Vagina (tissue), 2 donors: ENCODE data around the gene CA4. TPM values are rescaled to one million over a fixed set of nuclear protein-coding genes. Genes with fewer than 3 reads are reported as not detected.

Source experiments
- DNase-seq, 2 donors: peaks; one replicate each; pipeline ENCODE4 v3.0.0-alpha.2; 2017; ENCODE audit errors: extremely low spot score in 2 of 2
- H3K27ac ChIP-seq: fragments of 200-600 bp; sonication (generic); one replicate; pipeline ENCODE4 v1.5.1; 2019
- H3K27me3 ChIP-seq: fragments of 200-600 bp; sonication (generic); one replicate; pipeline ENCODE4 v1.5.1; 2019
- H3K36me3 ChIP-seq, 2 donors: fragments of 200-600 bp; sonication (generic); one replicate each; pipeline ENCODE4 v1.5.1; 2017 to 2019
- H3K4me1 ChIP-seq: fragments of 200-600 bp; sonication (generic); one replicate; pipeline ENCODE4 v1.5.1; 2019
- H3K4me3 ChIP-seq, 2 donors: fragments of 200-600 bp; sonication (generic); 1 replicate in 1 of 2; 2 replicates in 1 of 2; pipeline ENCODE4 v1.5.1; 2016 to 2019
- H3K9me3 ChIP-seq: fragments of 200-600 bp; sonication (generic); one replicate; pipeline ENCODE4 v1.5.1; 2019
- CTCF ChIP-seq, 3 experiments: fragments of 450-650 bp in 2 of 3; fragments of 200-600 bp in 1 of 3; sonication (generic) in 1 of 3; IDR thresholded peaks; one replicate each; pipeline ENCODE4 v1.5.1; 2017 to 2019; ENCODE audit warnings: antibody characterized with exemption in 3 of 3, mild to moderate bottlenecking in 2 of 3, moderate library complexity in 2 of 3
- POLR2A ChIP-seq, 2 donors: fragments of 450-650 bp; IDR thresholded peaks; one replicate each; pipeline ENCODE4 v1.6.1; 2017; ENCODE audit warnings: antibody characterized with exemption in 2 of 2, mild to moderate bottlenecking in 2 of 2, moderate library complexity in 2 of 2
- POLR2AphosphoS5 ChIP-seq, 2 donors: sonication (generic); formaldehyde crosslinking; IDR thresholded peaks; one replicate each; pipeline ENCODE4 v1.9.0; 2017; ENCODE audit warnings: antibody characterized with exemption in 2 of 2, mild to moderate bottlenecking in 2 of 2, low read depth in 1 of 2; ENCODE audit not compliant: insufficient read depth in 1 of 2
- intact Hi-C: fragments of 100-400 bp; cut with DNase I; formaldehyde crosslinking; loops from one replicate; pipeline ENCODE4 v1.15.1; 2023
- total RNA-seq: library from RNA; depleted of rRNA; stranded (reverse); fragments of >200 nt; gene quantifications from one replicate; pipeline ENCODE4 v1.2.3, GENCODE V29; 2016

Gene CA4
- total RNA-seq, 1 donor from 2014 or later: not detected

- Histone ChIP-seq H3K9me3 (no peaks in the 10 kb centered on the region), H3K4me1 (no peaks in the 10 kb centered on the region), H3K36me3 (no peaks in the 10 kb centered on the region), H3K27me3 (no peaks in the 10 kb centered on the region), H3K27ac (no peak overlapping the region), H3K4me3 (no peak overlapping the region)
- no peak for DNase-seq
- intact Hi-C loops: no loop called here
- no peak for TF ChIP-seq POLR2AphosphoS5 (IDR thresholded peaks at IDR 0.05; ENCODE audit: insufficient read depth in 1 of 2, low read depth in 1 of 2)
- TF ChIP-seq CTCF (IDR thresholded peaks at IDR 0.05): no peak
- no peak for TF ChIP-seq POLR2A (IDR thresholded peaks at IDR 0.05)
Measured at GRCh38 chr17:60164164-60164563, 14.4 kb downstream of the CA4 start.

- no peaks in the 10 kb centered on the region for H3K27me3 ChIP-seq
- no peak for DNase-seq
- H3K36me3 ChIP-seq: no peaks in the 10 kb centered on the region
- H3K4me3 ChIP-seq: no peak overlapping the region
- intact Hi-C loops: no loop called here
- H3K4me1 ChIP-seq: no peaks in the 10 kb centered on the region
- no peaks in the 10 kb centered on the region for H3K9me3 ChIP-seq
- TF ChIP-seq POLR2AphosphoS5 (IDR thresholded peaks at IDR 0.05; ENCODE audit: insufficient read depth in 1 of 2, low read depth in 1 of 2) (no peak), POLR2A (IDR thresholded peaks at IDR 0.05) (no peak), CTCF (IDR thresholded peaks at IDR 0.05) (no peak)
- no peak overlapping the region for H3K27ac ChIP-seq
Measured at GRCh38 chr17:60164697-60165096, 14.9 kb downstream of the CA4 start.

DNA sequence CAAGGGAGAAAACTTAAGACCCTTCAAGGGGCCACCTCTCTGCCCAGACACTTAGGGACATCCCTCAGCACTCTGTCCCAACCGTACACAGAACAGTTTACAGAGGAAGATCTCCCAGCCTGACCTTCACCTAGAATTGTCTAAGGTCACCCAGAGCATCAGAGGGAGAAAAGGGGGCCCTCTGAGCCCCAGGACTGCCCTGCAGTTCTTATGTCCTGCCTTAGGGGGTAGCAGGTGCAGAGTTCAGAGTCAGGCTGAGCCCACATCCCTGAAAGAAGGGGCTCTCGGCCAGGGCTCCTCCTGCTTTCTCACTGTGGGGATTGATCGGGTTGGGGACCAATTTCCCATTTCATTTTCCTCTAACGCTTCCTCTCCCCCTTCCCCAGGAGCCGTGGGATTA, 15.4 kb downstream of the CA4 start:
- intact Hi-C loops: no loop called here
- Histone ChIP-seq H3K27me3 (no peaks in the 10 kb centered on the region), H3K27ac (no peak overlapping the region), H3K4me1 (no peaks in the 10 kb centered on the region), H3K4me3 (no peak overlapping the region), H3K9me3 (no peaks in the 10 kb centered on the region), H3K36me3 (no peaks in the 10 kb centered on the region)
- no peak for DNase-seq
- TF ChIP-seq POLR2A (IDR thresholded peaks at IDR 0.05): no peak
- no peak for TF ChIP-seq CTCF (IDR thresholded peaks at IDR 0.05)
- TF ChIP-seq POLR2AphosphoS5 (IDR thresholded peaks at IDR 0.05; ENCODE audit: insufficient read depth in 1 of 2, low read depth in 1 of 2): no peak

DNA sequence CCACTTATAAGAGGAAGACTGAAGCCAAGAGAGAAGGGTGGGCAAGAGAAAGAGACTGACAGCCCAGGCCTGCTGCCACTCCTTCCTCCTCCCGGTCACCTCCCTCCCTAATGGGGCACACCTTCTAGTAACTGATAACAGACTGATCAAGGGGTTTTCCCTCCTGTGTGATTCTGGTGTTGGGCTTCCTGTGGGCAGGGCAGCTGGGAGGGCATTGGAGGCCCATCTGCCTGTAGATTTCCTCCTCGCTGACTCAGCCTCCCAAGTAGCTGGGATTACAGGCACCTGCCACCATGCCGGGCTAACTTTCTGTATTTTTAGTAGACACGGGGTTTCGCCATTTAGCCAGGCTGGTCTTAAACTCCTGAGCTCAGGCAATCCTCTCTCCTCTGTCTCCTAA, 16.2 kb downstream of the CA4 start:
- H3K4me3 ChIP-seq: no peak overlapping the region
- DNase-seq: peak in 1 of 2 donors; percentile 89
- H3K36me3 ChIP-seq: no peaks in the 10 kb centered on the region
- no peaks in the 10 kb centered on the region for H3K9me3 ChIP-seq
- no peak overlapping the region for H3K27ac ChIP-seq
- intact Hi-C loops: no loop called here
- TF ChIP-seq POLR2AphosphoS5 (IDR thresholded peaks at IDR 0.05; ENCODE audit: insufficient read depth in 1 of 2, low read depth in 1 of 2) (no peak), POLR2A (IDR thresholded peaks at IDR 0.05) (no peak), CTCF (IDR thresholded peaks at IDR 0.05) (no peak)
- no peaks in the 10 kb centered on the region for H3K4me1 ChIP-seq
- H3K27me3 ChIP-seq: no peaks in the 10 kb centered on the region

DNA sequence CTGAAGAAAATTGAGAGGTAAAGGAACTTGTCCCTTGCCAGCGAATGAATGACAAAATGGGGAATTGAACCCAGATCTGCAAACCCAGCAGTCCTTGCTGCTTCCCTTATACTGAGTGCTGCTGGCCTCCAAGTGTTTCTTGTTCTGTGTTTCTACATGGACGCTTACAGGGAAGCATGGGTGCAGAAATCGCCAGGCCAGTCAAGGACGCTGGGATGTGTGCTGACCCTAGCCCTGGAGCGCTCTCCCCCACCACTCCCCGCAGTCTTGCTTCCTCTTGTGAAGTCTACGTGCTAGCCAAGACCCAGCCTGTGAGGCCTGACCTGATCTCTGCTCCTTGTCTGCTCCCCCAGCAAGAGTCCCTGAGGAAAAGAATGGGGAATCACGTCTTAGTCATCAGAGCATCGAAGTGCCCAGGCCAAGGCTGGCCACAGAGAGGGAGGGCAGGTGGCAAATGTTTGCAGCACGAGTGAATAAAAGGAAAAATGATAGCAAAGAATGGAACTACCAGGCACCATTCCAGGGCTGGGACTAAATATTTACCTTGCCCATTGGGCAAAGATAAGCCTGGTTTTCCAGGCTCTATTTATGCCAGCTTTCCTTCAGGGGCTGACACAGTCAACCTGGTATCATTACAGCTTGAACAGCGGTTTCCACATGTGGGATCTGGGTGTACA, 17.4 kb downstream of the CA4 start:
- intact Hi-C loops: no loop called here
- Histone ChIP-seq H3K4me3 (no peak overlapping the region), H3K27ac (no peak overlapping the region), H3K9me3 (no peaks in the 10 kb centered on the region), H3K27me3 (no peaks in the 10 kb centered on the region), H3K4me1 (no peaks in the 10 kb centered on the region), H3K36me3 (no peaks in the 10 kb centered on the region)
- TF ChIP-seq POLR2A (IDR thresholded peaks at IDR 0.05) (no peak), CTCF (IDR thresholded peaks at IDR 0.05) (no peak), POLR2AphosphoS5 (IDR thresholded peaks at IDR 0.05; ENCODE audit: insufficient read depth in 1 of 2, low read depth in 1 of 2) (no peak)
- no peak for DNase-seq
